ENCODE measurements around the gene ZDHHC12. TPM values are rescaled to one million over a fixed set of nuclear protein-coding genes. Genes with fewer than 3 reads are reported as not detected.

ZDHHC12 gene
- total and polyA plus RNA-seq, 12 donors: 1.6 to 97.4 (median 29.0) TPM

DNA sequence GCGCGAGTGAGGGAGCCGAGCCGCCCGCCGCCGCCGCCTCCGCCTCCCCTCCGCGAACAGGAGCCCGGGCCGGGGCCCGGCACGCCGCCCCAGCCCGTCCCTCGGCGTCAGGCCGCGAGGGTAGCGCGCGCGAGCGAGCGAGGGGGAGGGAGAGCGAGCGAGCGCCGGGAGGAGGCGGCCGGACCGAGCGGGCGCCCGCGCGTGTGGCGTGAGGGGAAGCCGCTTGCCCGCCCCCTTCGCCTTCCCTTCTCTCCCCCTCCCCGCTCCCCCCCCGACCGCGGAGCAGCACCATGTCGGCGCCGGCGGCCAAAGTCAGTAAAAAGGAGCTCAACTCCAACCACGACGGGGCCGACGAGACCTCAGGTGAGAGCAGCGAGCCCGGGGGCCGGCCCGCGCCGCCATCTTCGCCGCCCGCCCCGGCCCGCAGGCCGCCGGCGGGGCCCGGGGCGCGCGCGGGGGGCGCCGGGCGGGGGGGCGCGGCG, 34.6 kb downstream of the ZDHHC12 start:
- intact Hi-C loops (cut with DNase I): no loop called here
- H3K36me3 ChIP-seq (replicated peaks in 1 of 2): peaks cover 0 to 30% of the 10 kb centered on the region in 2 donors
- TF ChIP-seq, protein P1, sequence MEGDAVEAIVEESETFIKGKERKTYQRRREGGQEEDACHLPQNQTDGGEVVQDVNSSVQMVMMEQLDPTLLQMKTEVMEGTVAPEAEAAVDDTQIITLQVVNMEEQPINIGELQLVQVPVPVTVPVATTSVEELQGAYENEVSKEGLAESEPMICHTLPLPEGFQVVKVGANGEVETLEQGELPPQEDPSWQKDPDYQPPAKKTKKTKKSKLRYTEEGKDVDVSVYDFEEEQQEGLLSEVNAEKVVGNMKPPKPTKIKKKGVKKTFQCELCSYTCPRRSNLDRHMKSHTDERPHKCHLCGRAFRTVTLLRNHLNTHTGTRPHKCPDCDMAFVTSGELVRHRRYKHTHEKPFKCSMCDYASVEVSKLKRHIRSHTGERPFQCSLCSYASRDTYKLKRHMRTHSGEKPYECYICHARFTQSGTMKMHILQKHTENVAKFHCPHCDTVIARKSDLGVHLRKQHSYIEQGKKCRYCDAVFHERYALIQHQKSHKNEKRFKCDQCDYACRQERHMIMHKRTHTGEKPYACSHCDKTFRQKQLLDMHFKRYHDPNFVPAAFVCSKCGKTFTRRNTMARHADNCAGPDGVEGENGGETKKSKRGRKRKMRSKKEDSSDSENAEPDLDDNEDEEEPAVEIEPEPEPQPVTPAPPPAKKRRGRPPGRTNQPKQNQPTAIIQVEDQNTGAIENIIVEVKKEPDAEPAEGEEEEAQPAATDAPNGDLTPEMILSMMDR (IDR thresholded peaks at IDR 0.05): no peak
- no peak for TF ChIP-seq POLR2A (IDR thresholded peaks at IDR 0.05)
- H3K4me3 ChIP-seq: peak overlapping the region in 2 of 4 donors; percentile 60 to 99
- peak overlapping the region; percentile 65 to 100 (median 95) for H3K27ac ChIP-seq
- no peaks in the 10 kb centered on the region for H3K9me3 ChIP-seq (replicated peaks in 1 of 3)
- peaks cover 26% of the 10 kb centered on the region in 2 donors for H3K4me1 ChIP-seq (replicated peaks in 1 of 2)
- 0 to 1% (median 1%) methylated on average over 24 to 80 of the region's 80 CpGs; no CpG with 5 or more reads in 1 of the 4 donors for WGBS, 4 donors
- DNase-seq: peak in 6 of 7 donors; percentile 58 to 73 (median 64)
- H3K27me3 ChIP-seq: no peaks in the 10 kb centered on the region

DNA sequence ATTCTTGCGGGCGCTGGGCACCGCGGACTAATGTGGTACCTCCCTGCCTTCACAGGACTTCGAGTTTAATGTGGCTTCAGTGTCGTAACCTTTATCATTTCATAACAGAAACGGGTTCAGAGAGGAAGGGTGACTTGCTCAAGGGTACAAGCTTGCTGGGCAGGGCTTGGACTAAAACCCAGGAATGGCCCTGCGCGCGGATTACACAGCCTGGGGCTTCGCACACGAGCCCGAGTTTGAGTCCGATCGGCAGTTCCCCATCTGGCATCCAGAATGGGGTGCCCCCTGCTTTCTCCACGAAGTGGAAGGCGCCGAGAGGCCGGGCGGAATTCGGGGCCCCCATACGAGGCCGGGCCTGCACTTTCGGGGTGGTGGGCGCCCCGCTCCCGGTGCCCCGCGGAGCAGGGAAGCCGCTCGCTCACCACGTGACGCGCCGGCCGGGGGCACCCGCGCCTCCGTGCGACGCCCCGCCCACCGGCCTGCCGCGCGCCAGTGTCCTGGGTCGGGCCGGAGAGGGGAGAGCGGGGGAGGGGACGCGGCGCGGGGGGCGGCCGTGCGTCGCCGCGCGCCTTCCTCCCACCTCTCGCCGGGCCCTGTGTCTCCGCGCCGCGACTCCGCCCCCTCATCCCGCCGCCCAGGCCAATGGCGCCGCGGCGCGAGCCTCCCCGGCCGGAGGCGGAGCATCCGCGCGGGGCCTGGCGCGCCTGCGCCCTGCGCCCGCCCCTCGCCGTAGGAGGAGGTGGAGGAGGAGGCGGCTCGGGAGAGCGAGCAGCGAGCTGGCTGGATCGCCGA, 35.2 kb downstream of the ZDHHC12 start, which contains the start of gene SET:
Gene SET, plus strand, starts transcription at position 722 of the 792 bp plus-strand sequence. CDS start 361 bp downstream, outside the sequence.
- Histone ChIP-seq H3K4me3 (peak within 1 kb of the TSS in 3 of 4 donors; percentile 26 to 99 (median 60)), H3K36me3 (replicated peaks in 1 of 2) (peaks cover 0 to 23% of the 10 kb centered on the region in 2 donors), H3K27ac (peak within 1 kb of the TSS; percentile 77 to 100 (median 95)), H3K27me3 (no peaks in the 10 kb centered on the region), H3K9me3 (replicated peaks in 1 of 3) (no peaks in the 10 kb centered on the region), H3K4me1 (replicated peaks in 1 of 2) (peaks cover 26 to 28% of the 10 kb centered on the region in 2 donors)
- intact Hi-C loops (cut with DNase I): no loop called here
- 0 to 11% (median 2%) methylated on average over 2 to 92 of the region's 93 CpGs for WGBS, 4 donors
- TF ChIP-seq POLR2A (IDR thresholded peaks at IDR 0.05): peak; percentile 90 to 96
- TF ChIP-seq, protein P1 (IDR thresholded peaks at IDR 0.05): no peak
- DNase-seq: peak; percentile 94 to 97 (median 96)

DNA sequence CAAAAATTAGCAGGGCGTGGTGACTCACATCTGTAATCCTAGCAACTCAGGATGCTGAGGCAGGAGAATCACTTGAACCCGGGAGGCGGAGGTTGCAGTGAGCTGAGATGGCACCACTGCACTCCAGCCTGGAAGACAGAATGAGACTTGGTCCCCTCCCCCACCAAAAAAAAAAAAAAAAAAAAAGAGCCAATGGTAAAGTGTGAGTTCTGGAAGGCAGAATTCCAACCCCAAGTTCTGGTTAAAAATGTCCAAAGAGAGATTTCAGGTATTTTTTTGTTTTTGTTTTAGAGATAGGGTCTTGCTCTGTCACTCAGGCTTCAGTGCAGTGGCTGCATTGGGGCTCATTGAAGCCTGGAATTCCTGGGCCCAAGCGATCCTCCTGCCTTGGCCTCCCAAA, 36.5 kb downstream of the ZDHHC12 start:
- Histone ChIP-seq H3K36me3 (replicated peaks in 1 of 2) (peaks cover 0 to 11% of the 10 kb centered on the region in 2 donors), H3K4me1 (replicated peaks in 1 of 2) (peaks cover 26 to 28% of the 10 kb centered on the region in 2 donors), H3K27ac (peak overlapping the region in 2 of 5 donors; percentile 95 to 100), H3K9me3 (replicated peaks in 1 of 3) (no peaks in the 10 kb centered on the region), H3K27me3 (no peaks in the 10 kb centered on the region), H3K4me3 (no peak overlapping the region)
- DNase-seq: no peak
- WGBS, 4 donors: 93 to 95% (median 94%) methylated on average over 4 of the region's 4 CpGs
- no peak for TF ChIP-seq POLR2A (IDR thresholded peaks at IDR 0.05)
- TF ChIP-seq, protein P1 (IDR thresholded peaks at IDR 0.05): no peak
- intact Hi-C loops (cut with DNase I): no loop called here

DNA sequence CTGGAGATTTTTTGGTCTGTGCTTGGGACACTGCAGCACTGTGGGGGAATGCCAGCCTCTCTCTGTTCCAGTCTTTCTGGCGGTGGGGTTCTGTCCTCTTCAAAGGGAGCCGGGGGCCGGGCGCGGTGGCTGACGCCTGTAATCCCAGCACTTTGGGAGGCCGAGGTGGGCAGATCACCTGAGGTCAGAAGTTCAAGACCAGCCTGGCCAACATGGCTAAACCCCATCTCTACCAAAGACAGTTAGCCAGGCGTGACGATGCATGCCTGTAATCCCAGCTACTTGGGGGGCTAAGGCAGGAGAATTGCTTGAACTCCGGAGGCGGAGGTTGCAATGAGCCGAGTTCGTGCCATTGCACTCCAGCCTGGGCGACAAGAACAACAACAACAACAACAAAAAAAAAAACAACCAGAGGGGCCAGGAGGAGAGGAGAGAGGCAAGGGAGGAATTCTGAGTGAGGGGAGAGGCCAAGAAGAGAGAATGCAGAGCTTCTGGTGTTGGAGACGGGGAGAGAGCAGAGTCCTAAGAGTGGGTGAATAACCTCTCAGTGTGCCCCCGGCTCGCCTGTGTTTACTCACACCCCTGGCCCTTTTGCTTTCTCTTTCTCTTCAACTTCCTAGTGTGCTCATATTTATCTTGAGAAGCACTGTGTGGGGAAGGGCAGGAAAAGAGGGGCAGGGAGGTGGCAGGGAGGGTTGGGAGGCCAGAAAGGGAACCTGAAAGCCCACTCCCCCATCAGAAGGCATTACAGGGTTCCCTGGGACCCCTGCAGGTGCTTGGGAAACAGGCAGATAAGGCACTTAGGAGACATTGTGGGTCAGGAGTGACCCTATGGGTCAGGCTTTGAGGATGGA, 38.1 kb downstream of the ZDHHC12 start:
- H3K27ac ChIP-seq: peak overlapping the region in 3 of 5 donors; percentile 57 to 89 (median 73)
- no peaks in the 10 kb centered on the region for H3K36me3 ChIP-seq (replicated peaks in 1 of 2)
- H3K9me3 ChIP-seq (replicated peaks in 1 of 3): no peaks in the 10 kb centered on the region
- no peak for DNase-seq
- H3K4me1 ChIP-seq (replicated peaks in 1 of 2): peaks cover 17 to 23% of the 10 kb centered on the region in 2 donors
- TF ChIP-seq, protein P1 (IDR thresholded peaks at IDR 0.05): no peak
- no peak for TF ChIP-seq POLR2A (IDR thresholded peaks at IDR 0.05)
- H3K27me3 ChIP-seq: no peaks in the 10 kb centered on the region
- intact Hi-C loops (cut with DNase I): no loop called here
- no peak overlapping the region for H3K4me3 ChIP-seq
- WGBS, 4 donors: 59 to 75% (median 64%) methylated on average over 17 of the region's 17 CpGs

Measured in adrenal gland (tissue), 12 donors.